K562 (cell line): ENCODE data around the gene RBM18. TPM values are rescaled to one million over a fixed set of nuclear protein-coding genes. Genes with fewer than 3 reads are reported as not detected.

Experiments used
- ATAC-seq: fragments of 200-7000 bp; cut with Tn5 transposase; 3 replicates; pipeline ENCODE4 v1.9.1; 2020; ENCODE audit warnings: moderate library complexity
- BruUV-seq: library from RNA; stranded (reverse); fragments of 400-500 nt; replicated peaks from 2 replicates; lab custom pipeline; 2021; lab: Mats Ljungman, UMichigan
- CTCF ChIA-PET: fragments of 300-600 bp; formaldehyde crosslinking; extraction: SDS; loops from one replicate; lab custom pipeline; 2021; ENCODE audit warnings: low intra/inter-chr PET ratio; lab: Yijun Ruan, JAX
- POLR2A ChIA-PET: fragments of 300-600, 350-650 bp; sonication (Branson Sonifier 250); formaldehyde crosslinking; extraction: SDS; loops from one replicate; lab custom pipeline; 2021; ENCODE audit warnings: antibody characterized with exemption, inconsistent platforms; lab: Yijun Ruan, JAX
- DNase-seq, 4 experiments: peaks; one replicate each; pipeline versions ENCODE4 v3.0.0 to v3.0.0-alpha.2; 2011 to 2018; ENCODE audit warnings: low spot score in 3 of 4, mixed read lengths in 3 of 4; ENCODE audit errors: extremely low read depth in 1 of 4
- FAIRE-seq: peaks from 2 replicates; lab custom pipeline; 2011; peaks lifted over from hg19 to GRCh38; lab: Jason Lieb, UNC
- H2AFZ ChIP-seq: 2 replicates; pipeline ENCODE4 v1.6.0; 2011; ENCODE audit warnings: low read depth, low read length, control low read depth, inconsistent platforms
- H3K27ac ChIP-seq: fragments of 200-600 bp; 3 replicates; pipeline ENCODE4 v1.8.0; 2011; ENCODE audit warnings: low read depth, mild to moderate bottlenecking, control low read depth, inconsistent platforms, low read length, moderate library complexity, mixed read lengths; ENCODE audit errors: extremely low read depth
- H3K27me3 ChIP-seq, 2 experiments: fragments of 300-600 bp in 1 of 2; 2 replicates in 1 of 2; 3 replicates in 1 of 2; pipeline versions ENCODE4 v1.6.0 to v1.8.0; 2011; ENCODE audit warnings: inconsistent platforms in 2 of 2, low read length in 2 of 2, mild to moderate bottlenecking in 1 of 2, mixed read lengths in 1 of 2, moderate library complexity in 1 of 2; ENCODE audit not compliant: control insufficient read depth in 2 of 2, insufficient read depth in 2 of 2
- H3K36me3 ChIP-seq: fragments of 300-600 bp; 3 replicates; pipeline ENCODE4 v1.8.0; 2011; ENCODE audit warnings: mild to moderate bottlenecking, low read length, inconsistent platforms; ENCODE audit not compliant: control insufficient read depth, insufficient read depth
- H3K4me1 ChIP-seq, 2 experiments: fragments of 200-600 bp in 1 of 2; replicated peaks in 1 of 2; 2 replicates in 1 of 2; 3 replicates in 1 of 2; pipeline versions ENCODE4 v1.5.1 to v1.8.0; 2011; ENCODE audit warnings: inconsistent platforms in 2 of 2, low read length in 2 of 2, mild to moderate bottlenecking in 1 of 2, mixed read lengths in 1 of 2, moderate library complexity in 1 of 2; ENCODE audit not compliant: control insufficient read depth in 2 of 2, insufficient read depth in 2 of 2
- H3K4me2 ChIP-seq: 2 replicates; pipeline ENCODE4 v1.6.1; 2011; ENCODE audit warnings: low read length, control low read depth, inconsistent platforms, mixed read lengths; ENCODE audit not compliant: insufficient read depth
- H3K4me3 ChIP-seq: fragments of 200-600 bp; sonication (generic), shearing (Covaris generic); 2 replicates; pipeline ENCODE4 v1.5.1; 2016; ENCODE audit warnings: control low read depth, inconsistent platforms
- H3K79me2 ChIP-seq: fragments of 200-600 bp; 3 replicates; pipeline ENCODE4 v1.8.0; 2011; ENCODE audit warnings: low read length, inconsistent platforms; ENCODE audit not compliant: control insufficient read depth, insufficient read depth
- H3K9ac ChIP-seq, 2 experiments: 2 replicates each; pipeline versions ENCODE4 v1.6.0 to v1.6.1; 2011; ENCODE audit warnings: low read depth in 2 of 2, low read length in 2 of 2, control low read depth in 1 of 2, inconsistent platforms in 1 of 2, mild to moderate bottlenecking in 1 of 2, mixed read lengths in 1 of 2; ENCODE audit not compliant: insufficient read depth in 1 of 2
- H3K9me1 ChIP-seq: one replicate; pipeline ENCODE4 v1.6.0; 2011; ENCODE audit warnings: inconsistent platforms, mild to moderate bottlenecking, low read length, moderate library complexity; ENCODE audit not compliant: control insufficient read depth, insufficient read depth
- H3K9me3 ChIP-seq: replicated peaks from 2 replicates; pipeline ENCODE4 v1.5.1; 2011; ENCODE audit warnings: low read depth, low read length, inconsistent platforms; ENCODE audit not compliant: control insufficient read depth, insufficient read depth
- H4K20me1 ChIP-seq: replicated peaks from 2 replicates; pipeline ENCODE4 v1.6.1; 2011; ENCODE audit warnings: low read length, inconsistent platforms, mixed read lengths; ENCODE audit not compliant: control insufficient read depth, insufficient read depth
- CREB1 ChIP-seq, 2 experiments: sonication (generic) in 1 of 2; formaldehyde crosslinking in 1 of 2; IDR thresholded peaks; 2 replicates each; pipeline versions ENCODE4 v1.6.1 to v1.8.0; 2012 to 2022; ENCODE audit warnings: inconsistent platforms in 1 of 2, mild to moderate bottlenecking in 1 of 2, missing genetic modification reagents in 1 of 2, moderate library complexity in 1 of 2
- DIDO1 ChIP-seq: fragments of 450-650 bp; IDR thresholded peaks from 2 replicates; pipeline ENCODE4 v1.6.1; 2016; ENCODE audit warnings: low read depth, missing biosample characterization, missing genetic modification characterization
- GTF2E2 ChIP-seq: fragments of 200-800 bp; sonication (Bioruptor generic); IDR thresholded peaks from 2 replicates; pipeline ENCODE4 v1.6.1; 2016; ENCODE audit warnings: missing genetic modification characterization, missing compliant biosample characterization
- ILK ChIP-seq: fragments of 450-650 bp; IDR thresholded peaks from 2 replicates; pipeline ENCODE4 v1.6.1; 2016; ENCODE audit warnings: missing genetic modification characterization, low read depth, mild to moderate bottlenecking, missing compliant biosample characterization, moderate library complexity, borderline replicate concordance
- MYC ChIP-seq, 2 experiments: fragments of 250-450 bp in 1 of 2; sonication (Bioruptor Pico) in 1 of 2; IDR thresholded peaks; 2 replicates each; pipeline versions ENCODE4 v1.5.1 to v1.6.1; 2012 to 2021; ENCODE audit warnings: low read depth in 2 of 2, borderline replicate concordance in 1 of 2, improper control_type of control experiment in 1 of 2, low read length in 1 of 2, mild to moderate bottlenecking in 1 of 2, moderate library complexity in 1 of 2
- NCOA6 ChIP-seq: fragments of 450-650 bp; IDR thresholded peaks from 2 replicates; pipeline ENCODE4 v1.6.1; 2017; ENCODE audit warnings: mild to moderate bottlenecking
- NFE2 ChIP-seq: IDR thresholded peaks from 2 replicates; pipeline ENCODE4 v1.6.1; 2014; ENCODE audit warnings: antibody characterized with exemption, low read depth
- SAFB ChIP-seq: fragments of 200-400 bp; formaldehyde crosslinking; IDR thresholded peaks from 2 replicates; pipeline ENCODE4 v1.6.1; 2017; ENCODE audit warnings: low read depth, low read length, borderline replicate concordance
- ZBTB17 ChIP-seq: fragments of 450-650 bp; formaldehyde crosslinking; IDR thresholded peaks from 2 replicates; pipeline ENCODE4 v1.4.0; 2020; ENCODE audit warnings: mild to moderate bottlenecking
- ZFP1 ChIP-seq: fragments of 450-650 bp; formaldehyde crosslinking; IDR thresholded peaks from 2 replicates; pipeline ENCODE4 v1.4.0; 2020; ENCODE audit warnings: mild to moderate bottlenecking, mixed read lengths
- ZFPM2 ChIP-seq: fragments of 250-450 bp; sonication (Bioruptor Pico); IDR thresholded peaks from 2 replicates; pipeline ENCODE4 v1.5.1; 2022; ENCODE audit warnings: mild to moderate bottlenecking
- ZNF639 ChIP-seq, 2 experiments: fragments of 200-800 bp in 1 of 2; sonication (Bioruptor generic) in 1 of 2; sonication (generic) in 1 of 2; formaldehyde crosslinking in 1 of 2; IDR thresholded peaks in 1 of 2; conservative IDR thresholded peaks in 1 of 2; 2 replicates each; pipeline versions ENCODE4 v1.5.0 to v1.6.1; 2016 to 2020; ENCODE audit warnings: missing compliant biosample characterization in 1 of 2, missing genetic modification characterization in 1 of 2, missing genetic modification reagents in 1 of 2
- WGBS: fragments of 100-300 bp; shearing (Covaris generic); methylation state at CpG from one replicate; pipeline ENCODE4 v1.1.6; 2016; ENCODE audit warnings: low coverage, mixed read lengths; ENCODE audit not compliant: insufficient coverage; ENCODE audit errors: missing lambda C conversion rate; 5-methylcytosine and 5-hydroxymethylcytosine counted together
- in situ Hi-C: fragments of 300-500 bp; cut with MboI; formaldehyde crosslinking; loops from 4 replicates; pipeline ENCODE4 v1.15.0; 2018; ENCODE audit warnings: inconsistent platforms, mixed read lengths
- intact Hi-C: fragments of 100-400 bp; cut with micrococcal nuclease; formaldehyde crosslinking; loops from 2 replicates; pipeline ENCODE4 v1.14.2; 2022
- polyA plus RNA-seq, 8 experiments: library from polyadenylated mRNA; depleted of rRNA in 4 of 8; stranded (reverse) in 5 of 8; unstranded in 3 of 8; fragments of >200 nt; fragmentation: Nextera tagmentation in 2 of 8; fragmentation: Illumina TruSeq in 1 of 8; extraction: Ambion mirVana in 2 of 8; extraction: Trizol in 1 of 8; gene quantifications; 2 replicates each; pipeline versions ENCODE4 v1.2.1 to v1.2.3, GENCODE V29; 2011 to 2014; ENCODE audit warnings: inconsistent platforms in 1 of 8, missing spikeins in 1 of 8
- total RNA-seq, 7 experiments: library from RNA; depleted of rRNA in 6 of 7; stranded (reverse); fragments of >200 nt in 6 of 7; fragmentation: Illumina TruSeq in 2 of 7; extraction: Trizol in 2 of 7; gene quantifications; 2 replicates each; pipeline versions ENCODE4 v1.2.1 to v1.2.3, GENCODE V29; 2011 to 2021; ENCODE audit warnings: low replicate concordance in 1 of 7
- TF ChIP-seq, protein P1 (sequence below): fragments of 450-650 bp; formaldehyde crosslinking; IDR thresholded peaks from 2 replicates; pipeline ENCODE4 v1.4.0; 2020; ENCODE audit warnings: mild to moderate bottlenecking

Gene RBM18
- total and polyA plus RNA-seq, 9 of the 15 experiments (the other 6 are each of a cell fraction or from before 2014, with no cell fraction given): 7.9 to 86.3 (median 34.0) TPM

GRCh38 chr9:122239722-122240121, 24.9 kb downstream of the RBM18 start:
- Histone ChIP-seq H3K9ac (no peak overlapping the region), H3K4me3 (no peak overlapping the region), H3K27ac (no peak overlapping the region), H3K36me3 (peaks cover 50% of the 10 kb centered on the region), H3K9me3 (no peaks in the 10 kb centered on the region), H2AFZ (no peak overlapping the region), H3K4me1 (no peaks in the 10 kb centered on the region; a peak in 1 of 5 replicates), H3K79me2 (no peaks in the 10 kb centered on the region), H4K20me1 (no peaks in the 10 kb centered on the region), H3K27me3 (no peaks in the 10 kb centered on the region), H3K9me1 (no peaks in the 10 kb centered on the region), H3K4me2 (no peak overlapping the region)
- DNase-seq (no peak), FAIRE-seq (no peak), ATAC-seq (no peak)
- CTCF ChIA-PET: no interaction called here
- intact Hi-C loops (no loop called here), in situ Hi-C loops (no loop called here)
- POLR2A ChIA-PET: no interaction called here
- 67% methylated on average over 5 of the region's 5 CpGs for WGBS
- TF ChIP-seq NCOA6 (no peak), ILK (tag) (no peak), MYC (IDR thresholded peaks at IDR 0.05; ENCODE audit: low read depth, low read length) (no peak), MYC (CRISPR knock-in tag; IDR thresholded peaks at IDR 0.05; ENCODE audit: borderline replicate concordance, low read depth) (no peak), ZFPM2 (no peak), ZBTB17 (CRISPR knock-in tag) (no peak), ZFP1 (CRISPR knock-in tag) (no peak), CREB1 (IDR thresholded peaks at IDR 0.05) (no peak), CREB1 (CRISPR knock-in tag; IDR thresholded peaks at IDR 0.05) (no peak), GTF2E2 (tag) (no peak), SAFB (no peak), DIDO1 (tag) (no peak), ZNF639 (CRISPR knock-in tag; conservative IDR thresholded peaks at IDR 0.05 in 1 of 2, IDR thresholded peaks at IDR 0.05 in 1 of 2) (no peak), NFE2 (no peak)
- TF ChIP-seq, protein P1, sequence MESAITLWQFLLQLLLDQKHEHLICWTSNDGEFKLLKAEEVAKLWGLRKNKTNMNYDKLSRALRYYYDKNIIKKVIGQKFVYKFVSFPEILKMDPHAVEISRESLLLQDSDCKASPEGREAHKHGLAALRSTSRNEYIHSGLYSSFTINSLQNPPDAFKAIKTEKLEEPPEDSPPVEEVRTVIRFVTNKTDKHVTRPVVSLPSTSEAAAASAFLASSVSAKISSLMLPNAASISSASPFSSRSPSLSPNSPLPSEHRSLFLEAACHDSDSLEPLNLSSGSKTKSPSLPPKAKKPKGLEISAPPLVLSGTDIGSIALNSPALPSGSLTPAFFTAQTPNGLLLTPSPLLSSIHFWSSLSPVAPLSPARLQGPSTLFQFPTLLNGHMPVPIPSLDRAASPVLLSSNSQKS (CRISPR knock-in tag): no peak
- no TSS peak for BruUV-seq
